ENCODE results near the gene TMEM95.

The TMEM95 gene

DNA sequence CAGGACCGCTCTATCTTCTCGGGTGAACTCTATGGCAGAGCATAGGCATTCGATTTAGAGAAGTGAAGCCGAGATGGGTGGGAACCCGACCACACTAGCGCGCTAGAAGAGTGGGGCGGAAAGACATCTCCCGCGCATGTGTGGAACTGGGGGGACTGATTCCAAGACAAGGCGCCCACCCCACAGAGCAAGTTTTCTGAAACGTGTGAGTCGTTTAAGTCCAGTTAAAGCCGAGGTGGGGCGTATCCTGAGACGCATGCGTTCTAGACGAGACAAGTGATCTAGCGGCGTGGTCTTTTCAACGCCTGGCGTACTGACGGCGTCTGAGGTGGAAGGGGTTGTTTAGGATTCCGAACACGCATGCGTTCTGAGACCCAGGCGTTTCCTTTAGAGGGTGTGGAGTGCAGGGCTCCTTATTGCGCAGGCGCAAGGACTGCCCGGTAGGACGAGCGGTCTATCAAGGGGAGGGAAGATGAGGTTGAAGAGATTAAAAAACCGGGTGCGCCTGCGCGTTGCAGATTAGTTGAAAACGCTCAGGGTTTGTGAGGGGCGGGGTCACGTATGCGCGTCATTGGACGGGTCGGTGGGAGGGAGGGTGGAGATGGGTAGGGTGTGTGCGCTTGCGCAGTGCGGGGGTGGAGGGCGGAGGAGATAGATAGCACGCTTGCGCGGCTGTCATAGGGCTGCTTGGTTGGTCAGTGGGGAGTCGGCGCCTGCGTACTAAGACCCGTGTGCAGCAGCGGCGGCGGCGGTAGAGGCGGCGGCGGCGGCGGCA lies 47.9 kb upstream of the TMEM95 start, which contains the start of gene EIF5A (continued):
- TF ChIP-seq, protein P1, sequence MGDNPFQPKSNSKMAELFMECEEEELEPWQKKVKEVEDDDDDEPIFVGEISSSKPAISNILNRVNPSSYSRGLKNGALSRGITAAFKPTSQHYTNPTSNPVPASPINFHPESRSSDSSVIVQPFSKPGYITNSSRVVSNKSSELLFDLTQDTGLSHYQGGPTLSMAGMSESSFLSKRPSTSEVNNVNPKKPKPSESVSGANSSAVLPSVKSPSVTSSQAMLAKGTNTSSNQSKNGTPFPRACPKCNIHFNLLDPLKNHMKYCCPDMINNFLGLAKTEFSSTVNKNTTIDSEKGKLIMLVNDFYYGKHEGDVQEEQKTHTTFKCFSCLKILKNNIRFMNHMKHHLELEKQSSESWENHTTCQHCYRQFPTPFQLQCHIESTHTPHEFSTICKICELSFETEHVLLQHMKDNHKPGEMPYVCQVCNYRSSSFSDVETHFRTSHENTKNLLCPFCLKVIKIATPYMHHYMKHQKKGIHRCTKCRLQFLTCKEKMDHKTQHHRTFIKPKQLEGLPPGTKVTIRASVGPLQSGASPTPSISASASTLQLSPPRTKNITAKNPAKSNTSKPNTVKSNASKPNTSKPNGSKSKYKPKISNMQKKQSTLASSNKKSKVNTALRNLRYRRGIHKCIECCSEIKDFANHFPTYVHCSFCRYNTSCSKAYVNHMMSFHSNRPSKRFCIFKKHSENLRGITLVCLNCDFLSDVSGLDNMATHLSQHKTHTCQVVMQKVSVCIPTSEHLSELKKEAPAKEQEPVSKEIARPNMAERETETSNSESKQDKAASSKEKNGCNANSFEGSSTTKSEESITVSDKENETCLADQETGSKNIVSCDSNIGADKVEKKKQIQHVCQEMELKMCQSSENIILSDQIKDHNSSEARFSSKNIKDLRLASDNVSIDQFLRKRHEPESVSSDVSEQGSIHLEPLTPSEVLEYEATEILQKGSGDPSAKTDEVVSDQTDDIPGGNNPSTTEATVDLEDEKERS (tag by site-specific recombination; IDR thresholded peaks at IDR 0.05): no peak
- TF ChIP-seq, protein P2, sequence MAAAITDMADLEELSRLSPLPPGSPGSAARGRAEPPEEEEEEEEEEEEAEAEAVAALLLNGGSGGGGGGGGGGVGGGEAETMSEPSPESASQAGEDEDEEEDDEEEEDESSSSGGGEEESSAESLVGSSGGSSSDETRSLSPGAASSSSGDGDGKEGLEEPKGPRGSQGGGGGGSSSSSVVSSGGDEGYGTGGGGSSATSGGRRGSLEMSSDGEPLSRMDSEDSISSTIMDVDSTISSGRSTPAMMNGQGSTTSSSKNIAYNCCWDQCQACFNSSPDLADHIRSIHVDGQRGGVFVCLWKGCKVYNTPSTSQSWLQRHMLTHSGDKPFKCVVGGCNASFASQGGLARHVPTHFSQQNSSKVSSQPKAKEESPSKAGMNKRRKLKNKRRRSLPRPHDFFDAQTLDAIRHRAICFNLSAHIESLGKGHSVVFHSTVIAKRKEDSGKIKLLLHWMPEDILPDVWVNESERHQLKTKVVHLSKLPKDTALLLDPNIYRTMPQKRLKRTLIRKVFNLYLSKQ (tag by site-specific recombination; IDR thresholded peaks at IDR 0.05; ENCODE audit: borderline replicate concordance): no peak
- no peak for TF ChIP-seq ZNF391 (tag by site-specific recombination; IDR thresholded peaks at IDR 0.05; ENCODE audit: borderline replicate concordance, low read depth)
- TF ChIP-seq ZNF707 (tag by site-specific recombination; IDR thresholded peaks at IDR 0.05): no peak
- TF ChIP-seq ZNF148 (tag by site-specific recombination; IDR thresholded peaks at IDR 0.05; ENCODE audit: borderline replicate concordance): no peak
- TF ChIP-seq ZSCAN23 (tag by site-specific recombination; IDR thresholded peaks at IDR 0.05): no peak
- TF ChIP-seq BCL6B (tag by site-specific recombination; IDR thresholded peaks at IDR 0.05): no peak
- TF ChIP-seq ZBTB11 (tag by site-specific recombination; conservative IDR thresholded peaks at IDR 0.05; ENCODE audit: low read depth): no peak
- TF ChIP-seq ZNF23 (tag by site-specific recombination; IDR thresholded peaks at IDR 0.05; ENCODE audit: borderline replicate concordance): no peak
- peak; percentile 21; the same call in 1 of the 2 replicates for TF ChIP-seq KLF7 (tag by site-specific recombination; IDR thresholded peaks at IDR 0.05; ENCODE audit: borderline replicate concordance)
- TF ChIP-seq ZNF174 (tag by site-specific recombination; IDR thresholded peaks at IDR 0.05): no peak
- TF ChIP-seq ZNF654 (tag by site-specific recombination; IDR thresholded peaks at IDR 0.05; ENCODE audit: low read depth): no peak
- peak; percentile 82 for TF ChIP-seq ZFHX2 (tag by site-specific recombination; conservative IDR thresholded peaks at IDR 0.05)
- no peak for TF ChIP-seq ZBTB48 (tag by site-specific recombination; IDR thresholded peaks at IDR 0.05)
- TF ChIP-seq ZNF10 (tag by site-specific recombination; IDR thresholded peaks at IDR 0.05): no peak
- TF ChIP-seq ZNF626 (tag by site-specific recombination; IDR thresholded peaks at IDR 0.05): no peak
- peak; percentile 93 for TF ChIP-seq PATZ1 (tag by site-specific recombination; IDR thresholded peaks at IDR 0.05)
- no peak for TF ChIP-seq ZNF843 (tag by site-specific recombination; IDR thresholded peaks at IDR 0.05)
- TF ChIP-seq ZSCAN5A (tag by site-specific recombination; IDR thresholded peaks at IDR 0.05): no peak
- no peak for TF ChIP-seq ZNF558 (tag by site-specific recombination; IDR thresholded peaks at IDR 0.05)
- no peak; the same call in 1 of the 2 replicates for TF ChIP-seq ZNF362 (tag by site-specific recombination; IDR thresholded peaks at IDR 0.05)
